ENCODE measurements around the gene C6orf89. TPM values are rescaled to one million over a fixed set of nuclear protein-coding genes. Genes with fewer than 3 reads are reported as not detected.

The C6orf89 gene
- total RNA-seq, 6 donors from 2014 or later: 22.0 to 60.8 (median 42.5) TPM

DNA sequence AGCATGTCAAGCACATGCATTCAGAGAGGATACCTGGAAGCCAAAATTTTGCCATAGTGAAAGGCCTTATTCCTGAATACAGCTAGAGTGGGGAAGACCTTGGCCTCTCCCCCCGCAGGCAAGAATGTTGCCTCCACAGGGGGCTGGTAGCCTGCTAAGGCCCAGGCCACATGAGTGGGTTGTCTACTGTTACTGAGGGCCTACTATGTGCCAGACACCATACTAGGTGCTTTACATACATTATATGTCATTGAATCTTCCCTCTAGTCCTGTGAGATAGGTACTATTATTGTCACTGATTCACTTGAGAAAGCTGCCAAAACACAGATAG, 68.1 kb downstream of the C6orf89 start:
- TF ChIP-seq POLR2A (IDR thresholded peaks at IDR 0.05) (no peak), EP300 (IDR thresholded peaks at IDR 0.05) (no peak), POLR2AphosphoS5 (IDR thresholded peaks at IDR 0.05) (no peak)
- TF ChIP-seq, protein P1, sequence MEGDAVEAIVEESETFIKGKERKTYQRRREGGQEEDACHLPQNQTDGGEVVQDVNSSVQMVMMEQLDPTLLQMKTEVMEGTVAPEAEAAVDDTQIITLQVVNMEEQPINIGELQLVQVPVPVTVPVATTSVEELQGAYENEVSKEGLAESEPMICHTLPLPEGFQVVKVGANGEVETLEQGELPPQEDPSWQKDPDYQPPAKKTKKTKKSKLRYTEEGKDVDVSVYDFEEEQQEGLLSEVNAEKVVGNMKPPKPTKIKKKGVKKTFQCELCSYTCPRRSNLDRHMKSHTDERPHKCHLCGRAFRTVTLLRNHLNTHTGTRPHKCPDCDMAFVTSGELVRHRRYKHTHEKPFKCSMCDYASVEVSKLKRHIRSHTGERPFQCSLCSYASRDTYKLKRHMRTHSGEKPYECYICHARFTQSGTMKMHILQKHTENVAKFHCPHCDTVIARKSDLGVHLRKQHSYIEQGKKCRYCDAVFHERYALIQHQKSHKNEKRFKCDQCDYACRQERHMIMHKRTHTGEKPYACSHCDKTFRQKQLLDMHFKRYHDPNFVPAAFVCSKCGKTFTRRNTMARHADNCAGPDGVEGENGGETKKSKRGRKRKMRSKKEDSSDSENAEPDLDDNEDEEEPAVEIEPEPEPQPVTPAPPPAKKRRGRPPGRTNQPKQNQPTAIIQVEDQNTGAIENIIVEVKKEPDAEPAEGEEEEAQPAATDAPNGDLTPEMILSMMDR (IDR thresholded peaks at IDR 0.05): no peak
- ATAC-seq (ENCODE audit: low FRiP score in 2 of 2) (no peak), DNase-seq (no peak)
- WGBS, 2 donors: 64 to 100% methylated on average over 1 of the region's 1 CpG
- H3K4me3 ChIP-seq: no peak overlapping the region
- no peaks in the 10 kb centered on the region for H3K9me3 ChIP-seq
- no peaks in the 10 kb centered on the region for H3K4me1 ChIP-seq
- H3K27ac ChIP-seq: no peak overlapping the region
- H3K36me3 ChIP-seq: no peaks in the 10 kb centered on the region
- no peaks in the 10 kb centered on the region for H3K27me3 ChIP-seq

DNA sequence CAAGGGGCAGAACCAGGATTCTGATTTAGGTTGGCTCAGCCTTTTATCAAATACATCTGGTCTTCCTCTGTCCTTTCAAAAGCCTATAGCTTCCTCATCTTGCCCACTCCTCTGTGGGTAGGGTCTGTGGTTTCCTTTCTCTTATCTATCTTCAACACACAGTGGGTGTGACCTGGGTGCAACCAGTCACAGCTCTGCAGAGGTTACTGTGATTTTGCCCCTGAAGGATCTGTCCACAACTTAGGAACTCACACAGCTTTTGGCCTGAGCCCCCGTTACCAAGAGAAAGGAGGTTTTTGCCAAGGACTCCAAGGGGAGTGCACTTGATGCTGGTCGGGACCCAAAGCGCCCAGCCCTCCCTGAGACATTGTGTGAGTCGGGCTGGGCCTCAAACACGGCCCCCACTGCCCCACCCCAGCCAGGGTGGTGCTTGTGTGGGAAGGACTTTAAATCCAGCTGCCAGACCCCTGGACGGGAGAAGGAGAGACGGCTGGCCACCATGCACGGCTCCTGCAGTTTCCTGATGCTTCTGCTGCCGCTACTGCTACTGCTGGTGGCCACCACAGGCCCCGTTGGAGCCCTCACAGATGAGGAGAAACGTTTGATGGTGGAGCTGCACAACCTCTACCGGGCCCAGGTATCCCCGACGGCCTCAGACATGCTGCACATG, 68.6 kb downstream of the C6orf89 start, which contains the start of gene PI16:
TSS of gene PI16 (plus strand) at position 477 of the 670 bp plus-strand sequence. CDS start at position 500, 23 bp downstream.
- no peaks in the 10 kb centered on the region for H3K9me3 ChIP-seq
- no peak within 1 kb of the TSS for H3K27ac ChIP-seq
- no peak for TF ChIP-seq EP300 (IDR thresholded peaks at IDR 0.05)
- TF ChIP-seq, protein P1 (IDR thresholded peaks at IDR 0.05): no peak
- peak in 1 of 2 donors; percentile 15 for DNase-seq
- H3K4me3 ChIP-seq: no peak within 1 kb of the TSS
- peak in 1 of 2 donors; percentile 78 for ATAC-seq (ENCODE audit: low FRiP score in 2 of 2)
- H3K4me1 ChIP-seq: no peaks in the 10 kb centered on the region
- no peaks in the 10 kb centered on the region for H3K36me3 ChIP-seq
- no peaks in the 10 kb centered on the region for H3K27me3 ChIP-seq
- 63 to 73% methylated on average over 10 to 14 of the region's 14 CpGs for WGBS, 2 donors

DNA sequence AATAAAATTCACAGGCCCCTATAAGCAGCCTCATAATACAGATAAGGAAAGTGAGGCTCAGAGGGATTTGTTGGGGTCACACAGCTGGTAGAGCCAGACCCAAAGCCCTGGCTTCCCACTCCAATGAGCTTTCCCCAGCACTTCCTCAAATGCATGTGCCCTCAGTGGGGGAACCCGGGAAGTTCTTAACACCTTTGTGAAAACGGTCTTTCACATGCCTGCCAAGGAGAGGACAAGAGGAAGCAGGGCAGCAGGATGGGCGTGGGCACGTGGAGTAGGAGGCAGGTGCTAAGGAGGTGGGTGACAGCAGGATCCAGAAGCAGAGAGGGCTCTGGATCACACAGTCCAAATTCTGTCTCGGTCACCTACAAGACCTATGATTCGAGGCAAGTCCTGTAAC, 69.4 kb downstream of the C6orf89 start:
- Histone ChIP-seq H3K36me3 (no peaks in the 10 kb centered on the region), H3K27ac (no peak overlapping the region), H3K4me1 (peaks cover 0 to 4% (median 0%) of the 10 kb centered on the region in 4 donors), H3K9me3 (no peaks in the 10 kb centered on the region), H3K4me3 (no peak overlapping the region), H3K27me3 (no peaks in the 10 kb centered on the region)
- DNase-seq: peak in 1 of 2 donors; percentile 18
- no peak for TF ChIP-seq POLR2AphosphoS5 (IDR thresholded peaks at IDR 0.05)
- TF ChIP-seq POLR2A (IDR thresholded peaks at IDR 0.05): no peak
- TF ChIP-seq, protein P1 (IDR thresholded peaks at IDR 0.05): no peak
- no peak for TF ChIP-seq EP300 (IDR thresholded peaks at IDR 0.05)
- 49 to 51% methylated on average over 6 of the region's 6 CpGs for WGBS, 2 donors
- no peak for ATAC-seq (ENCODE audit: low FRiP score in 2 of 2)

DNA sequence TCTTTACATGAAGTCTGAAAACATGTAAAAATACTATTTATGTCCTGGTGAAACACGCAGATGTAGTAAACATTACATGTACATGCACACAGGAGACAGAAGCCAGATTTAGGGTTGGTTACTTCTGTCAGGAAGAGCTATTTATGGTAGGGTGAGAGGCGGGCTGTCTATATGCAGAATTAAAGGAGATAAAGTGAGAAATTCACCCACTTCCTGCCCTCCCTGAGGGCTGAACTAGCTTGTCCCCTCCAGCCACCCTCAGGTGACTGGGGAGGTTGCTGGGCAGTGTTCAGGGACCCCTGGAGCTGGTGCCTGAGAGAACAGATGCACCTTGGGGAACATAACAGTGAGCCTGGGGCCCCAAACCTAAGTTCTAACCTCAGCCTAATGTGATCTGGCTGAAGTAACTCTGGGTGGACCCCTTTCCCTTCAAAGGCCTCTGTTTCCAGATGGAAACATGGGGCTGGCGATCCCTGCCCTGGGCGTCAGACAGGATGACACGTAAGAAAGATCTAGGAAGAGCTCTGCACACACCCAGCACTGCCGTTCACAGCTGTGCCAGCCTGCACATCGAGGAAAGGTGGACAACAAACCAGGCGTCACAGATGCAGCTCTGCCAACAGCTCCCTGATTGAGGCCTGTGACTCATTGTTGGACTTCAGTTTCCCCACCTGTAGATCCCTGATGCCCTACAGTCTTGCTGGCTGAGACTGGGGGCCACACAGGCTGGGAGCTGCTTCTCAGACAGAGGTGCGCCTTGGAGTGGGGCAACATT, 70.1 kb downstream of the C6orf89 start:
- TF ChIP-seq, protein P1 (IDR thresholded peaks at IDR 0.05): no peak
- TF ChIP-seq POLR2A (IDR thresholded peaks at IDR 0.05) (no peak), POLR2AphosphoS5 (IDR thresholded peaks at IDR 0.05) (no peak), EP300 (IDR thresholded peaks at IDR 0.05) (no peak)
- Histone ChIP-seq H3K27ac (no peak overlapping the region), H3K9me3 (no peaks in the 10 kb centered on the region), H3K4me3 (no peak overlapping the region), H3K36me3 (no peaks in the 10 kb centered on the region), H3K27me3 (no peaks in the 10 kb centered on the region), H3K4me1 (peaks cover 3 to 11% (median 5%) of the 10 kb centered on the region in 4 donors)
- 73 to 85% methylated on average over 8 to 9 of the region's 9 CpGs for WGBS, 2 donors
- DNase-seq (peak in 1 of 2 donors; percentile 15), ATAC-seq (ENCODE audit: low FRiP score in 2 of 2) (no peak)
